Heart left ventricle (tissue), 16 donors: ENCODE results near the gene GOLPH3L. TPM values are rescaled to one million over a fixed set of nuclear protein-coding genes. Genes with fewer than 3 reads are reported as not detected.
A peak's percentile ranks its signal among the peaks of the same experiment; 100 is the strongest.
"Not testable (repeated sequence)": the region's sequence is repeated elsewhere in the genome, so short reads cannot be mapped to it uniquely, and the experiment has no call there.

ENCODE experiments used
- ATAC-seq, 4 donors: fragments of 200-7000 bp; cut with Tn5 transposase; one replicate each; pipeline ENCODE4 v1.9.1; 2020 to 2022; ENCODE audit warnings: moderate library complexity in 4 of 4, mild to moderate bottlenecking in 3 of 4, moderate number of reproducible peaks in 1 of 4
- DNase-seq, 5 donors: peaks; one replicate each; pipeline ENCODE4 v3.0.0-alpha.2; 2020
- H3K27ac ChIP-seq, 12 donors: fragments of 200-600 bp; sonication (generic) in 4 of 12; one replicate each; pipeline versions ENCODE4 v1.5.0 to v1.8.0; 2016 to 2022; ENCODE audit warnings: mild to moderate bottlenecking in 2 of 12
- H3K27me3 ChIP-seq, 9 donors: fragments of 200-600 bp; sonication (generic) in 2 of 9; one replicate each; pipeline versions ENCODE4 v1.5.1 to v1.8.0; 2016 to 2022; ENCODE audit warnings: mild to moderate bottlenecking in 3 of 9
- H3K36me3 ChIP-seq, 9 donors: fragments of 200-600 bp; sonication (generic) in 2 of 9; one replicate each; pipeline versions ENCODE4 v1.5.0 to v1.8.0; 2018 to 2022; ENCODE audit warnings: mild to moderate bottlenecking in 2 of 9
- H3K4me1 ChIP-seq, 12 donors: fragments of 200-600 bp; sonication (generic) in 4 of 12; one replicate each; pipeline versions ENCODE4 v1.5.0 to v1.8.0; 2016 to 2022; ENCODE audit warnings: mild to moderate bottlenecking in 3 of 12
- H3K4me3 ChIP-seq, 12 donors: fragments of 200-600 bp; sonication (generic) in 4 of 12; one replicate each; pipeline versions ENCODE4 v1.5.0 to v1.8.0; 2017 to 2022; ENCODE audit warnings: mild to moderate bottlenecking in 9 of 12, moderate library complexity in 4 of 12
- H3K9me3 ChIP-seq, 12 donors: fragments of 200-600 bp; sonication (generic) in 4 of 12; one replicate each; pipeline versions ENCODE4 v1.5.0 to v1.8.0; 2016 to 2022; ENCODE audit warnings: mild to moderate bottlenecking in 1 of 12
- POLR2A ChIP-seq, 2 donors: fragments of 450-650 bp; IDR thresholded peaks; one replicate each; pipeline ENCODE4 v1.6.1; 2017; ENCODE audit warnings: antibody characterized with exemption in 2 of 2, mild to moderate bottlenecking in 2 of 2, moderate library complexity in 2 of 2
- WGBS, 4 donors: extraction: QIAGEN DNeasy Blood & Tissue Kit in 2 of 4; methylation state at CpG; one replicate each; pipeline versions ENCODE4 v1.1.5 to v1.1.7; 2013 to 2018; 5-methylcytosine and 5-hydroxymethylcytosine counted together
- intact Hi-C, 10 donors: fragments of 100-400 bp; cut with DNase I; formaldehyde crosslinking; loops; one replicate each; pipeline versions ENCODE4 v1.11.1 to v1.14.2; 2022
- polyA plus RNA-seq, 2 donors: library from polyadenylated mRNA; stranded (reverse); fragments of 200-250 nt; gene quantifications; one replicate each; pipeline ENCODE4 v1.2.3, GENCODE V29; 2013
- total RNA-seq, 9 donors: library from RNA; depleted of rRNA in 2 of 9; stranded (reverse); fragments of >200 nt in 2 of 9; fragmentation: NEBNext Ultra II Directional in 3 of 9; extraction: Animal tissue kit (Norgen Biotek cat#: 25700) in 3 of 9; gene quantifications; one replicate each; pipeline versions ENCODE4 v1.1.0 to v1.2.4, GENCODE V29; 2016 to 2023
- TF ChIP-seq, protein P1 (sequence below), 12 donors: fragments of 200-600 bp; sonication (generic) in 4 of 12; IDR thresholded peaks; one replicate each; pipeline versions ENCODE4 v1.5.0 to v1.8.0; 2018 to 2022; ENCODE audit warnings: antibody characterized with exemption in 12 of 12, mild to moderate bottlenecking in 5 of 12
- donor health status: ischemic (EF 13 %, LVEDD 7.1; RV severe dilation, severe dysfunction).
- donor health status: healthy with polysubstance abuse.
- donor health status: DM: no; HTN: yes; CAD: no.
- donor health status: DM: no; HTN: no; CAD: no.
- donor health status: ischemic (EF 25% LVEDD 6.9; RV normal size, moderate dysfunction).
- donor health status: ischemic (EF 25% LVEDD 5.7; RV mildly dilated, moderate dysfunction).
- donor health status: healthy.
- donor health status: DM: yes; HTN: yes; CAD: no.
- donor health status: ischemic (EF 35%, LVEDD 5.7; RV mildly dilated, moderate dysfunction).
- donor health status: nonischemic (EF 11% LVEDD 7.7; RV severe dilation, severe dysfunction).
- donor health status: DM: yes; HTN: yes; CAD: no.
- donor health status: PGD.
- donor health status: ischemic (EF 29% LVEDD 5.4; RV normal size, mild dysfunction).
- donor health status: nonischemic (EF 23%, LVEDD 6.1; RV moderate dilation, normal function).

The GOLPH3L gene
- total and polyA plus RNA-seq, 11 donors, result 5.5 to 22.1 (median 14.4) TPM

DNA sequence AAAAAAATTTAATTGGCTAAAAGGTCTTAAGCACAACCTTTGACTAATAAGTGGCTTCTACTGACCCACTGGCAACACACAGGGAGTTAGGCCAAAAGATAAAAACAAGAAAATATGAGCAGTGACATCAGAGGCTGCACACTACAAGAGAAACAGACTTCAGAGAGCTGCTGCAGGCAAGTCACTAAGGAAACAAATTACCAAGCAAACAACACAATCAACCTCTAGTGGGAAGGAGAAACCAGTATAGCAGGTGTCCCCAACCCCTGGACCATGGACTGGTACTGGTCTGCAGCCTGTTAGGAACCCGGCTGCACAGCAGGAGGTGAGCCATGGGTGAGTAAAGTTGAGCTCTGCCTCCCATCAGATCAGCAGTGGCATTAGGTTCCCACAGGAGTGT, 46.8 kb downstream of the GOLPH3L start:
- Histone ChIP-seq H3K27me3 (no peaks in the 10 kb centered on the region), H3K9me3 (no peaks in the 10 kb centered on the region), H3K4me1 (peaks cover 0 to 16% (median 7%) of the 10 kb centered on the region in 12 donors), H3K36me3 (peaks cover 0 to 58% (median 41%) of the 10 kb centered on the region in 9 donors), H3K27ac (peak overlapping the region in 1 of 12 donors; percentile 18), H3K4me3 (no peak overlapping the region)
- ATAC-seq, result peak; percentile 91 to 95 (median 92)
- WGBS, 4 donors, result 33 to 78% (median 62%) methylated on average over 1 of the region's 1 CpG
- intact Hi-C loops, result no loop called here
- TF ChIP-seq, protein P1, sequence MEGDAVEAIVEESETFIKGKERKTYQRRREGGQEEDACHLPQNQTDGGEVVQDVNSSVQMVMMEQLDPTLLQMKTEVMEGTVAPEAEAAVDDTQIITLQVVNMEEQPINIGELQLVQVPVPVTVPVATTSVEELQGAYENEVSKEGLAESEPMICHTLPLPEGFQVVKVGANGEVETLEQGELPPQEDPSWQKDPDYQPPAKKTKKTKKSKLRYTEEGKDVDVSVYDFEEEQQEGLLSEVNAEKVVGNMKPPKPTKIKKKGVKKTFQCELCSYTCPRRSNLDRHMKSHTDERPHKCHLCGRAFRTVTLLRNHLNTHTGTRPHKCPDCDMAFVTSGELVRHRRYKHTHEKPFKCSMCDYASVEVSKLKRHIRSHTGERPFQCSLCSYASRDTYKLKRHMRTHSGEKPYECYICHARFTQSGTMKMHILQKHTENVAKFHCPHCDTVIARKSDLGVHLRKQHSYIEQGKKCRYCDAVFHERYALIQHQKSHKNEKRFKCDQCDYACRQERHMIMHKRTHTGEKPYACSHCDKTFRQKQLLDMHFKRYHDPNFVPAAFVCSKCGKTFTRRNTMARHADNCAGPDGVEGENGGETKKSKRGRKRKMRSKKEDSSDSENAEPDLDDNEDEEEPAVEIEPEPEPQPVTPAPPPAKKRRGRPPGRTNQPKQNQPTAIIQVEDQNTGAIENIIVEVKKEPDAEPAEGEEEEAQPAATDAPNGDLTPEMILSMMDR (IDR thresholded peaks at IDR 0.05), result no peak
- no peak for TF ChIP-seq POLR2A (IDR thresholded peaks at IDR 0.05)
- no peak for DNase-seq

DNA sequence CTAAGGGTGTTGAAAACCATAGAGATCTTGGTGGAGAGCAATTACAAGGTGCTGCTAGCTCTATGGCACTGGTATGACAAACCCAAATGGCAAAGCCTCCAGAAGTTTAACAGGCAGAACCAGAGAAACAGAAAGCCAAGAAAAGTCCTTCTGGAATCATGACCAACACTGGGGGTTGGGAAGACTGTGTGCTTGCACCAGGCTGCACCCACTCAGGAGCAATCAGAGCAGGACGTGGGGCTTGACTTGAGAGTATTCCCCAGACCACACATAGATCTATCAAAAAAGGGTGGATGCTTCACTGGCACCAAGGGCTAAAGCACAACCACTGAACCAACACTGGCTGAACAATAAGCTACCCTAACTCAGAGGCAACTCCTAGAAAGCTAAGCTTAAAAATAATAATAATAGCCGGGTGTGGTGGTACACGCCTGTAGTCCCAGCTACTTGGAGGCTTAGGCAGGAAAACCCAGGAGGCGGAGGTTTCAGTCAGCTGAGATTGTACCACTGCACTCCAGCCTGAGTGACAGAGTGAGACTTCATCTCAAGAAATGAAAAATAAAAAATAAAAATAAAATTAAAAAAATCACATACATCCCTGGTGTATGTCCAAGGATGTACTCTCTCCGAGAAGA, 47.4 kb downstream of the GOLPH3L start:
- 89 to 94% (median 90%) methylated on average over 5 of the region's 5 CpGs for WGBS, 4 donors
- Histone ChIP-seq H3K9me3 (no peaks in the 10 kb centered on the region), H3K4me1 (peaks cover 0 to 16% (median 7%) of the 10 kb centered on the region in 12 donors), H3K36me3 (peaks cover 0 to 62% (median 44%) of the 10 kb centered on the region in 9 donors), H3K27me3 (no peaks in the 10 kb centered on the region), H3K4me3 (no peak overlapping the region), H3K27ac (peak overlapping the region in 2 of 12 donors; percentile 10 to 18)
- DNase-seq (no peak), ATAC-seq (peak in 3 of 4 donors; percentile 3 to 17 (median 11))
- TF ChIP-seq, protein P1 (IDR thresholded peaks at IDR 0.05), result no peak
- TF ChIP-seq POLR2A (IDR thresholded peaks at IDR 0.05), result no peak
- intact Hi-C loops, result no loop called here

DNA sequence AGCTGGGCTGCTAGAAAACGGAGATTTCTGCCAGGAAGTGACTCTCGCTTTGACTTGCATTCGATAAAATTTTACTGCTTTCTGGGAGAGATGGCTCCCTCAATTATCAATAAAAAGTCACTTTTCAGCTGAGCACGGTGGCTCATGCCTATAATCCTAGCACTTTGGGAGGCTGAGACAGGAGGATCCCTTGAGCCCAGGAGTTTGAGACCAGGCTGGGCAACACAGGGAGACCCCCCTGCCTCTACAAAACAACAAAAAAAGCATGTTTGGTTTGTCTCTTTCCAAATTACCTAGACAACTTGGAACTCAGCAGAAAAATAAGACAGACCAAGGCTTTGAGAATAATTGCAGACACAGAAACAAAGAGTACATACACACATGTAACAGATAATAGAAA, 54.7 kb downstream of the GOLPH3L start:
- no peak overlapping the region for H3K27ac ChIP-seq
- intact Hi-C loops, result no loop called here
- WGBS, 4 donors, result 73 to 89% (median 79%) methylated on average over 4 of the region's 4 CpGs
- H3K4me3 ChIP-seq, result no peak overlapping the region
- H3K36me3 ChIP-seq, result peaks cover 0 to 31% (median 10%) of the 10 kb centered on the region in 9 donors
- no peaks in the 10 kb centered on the region for H3K4me1 ChIP-seq
- TF ChIP-seq POLR2A (IDR thresholded peaks at IDR 0.05), result no peak
- TF ChIP-seq, protein P1 (IDR thresholded peaks at IDR 0.05), result no peak
- DNase-seq, result no peak
- no peak for ATAC-seq
- H3K27me3 ChIP-seq, result no peaks in the 10 kb centered on the region
- no peaks in the 10 kb centered on the region for H3K9me3 ChIP-seq

DNA sequence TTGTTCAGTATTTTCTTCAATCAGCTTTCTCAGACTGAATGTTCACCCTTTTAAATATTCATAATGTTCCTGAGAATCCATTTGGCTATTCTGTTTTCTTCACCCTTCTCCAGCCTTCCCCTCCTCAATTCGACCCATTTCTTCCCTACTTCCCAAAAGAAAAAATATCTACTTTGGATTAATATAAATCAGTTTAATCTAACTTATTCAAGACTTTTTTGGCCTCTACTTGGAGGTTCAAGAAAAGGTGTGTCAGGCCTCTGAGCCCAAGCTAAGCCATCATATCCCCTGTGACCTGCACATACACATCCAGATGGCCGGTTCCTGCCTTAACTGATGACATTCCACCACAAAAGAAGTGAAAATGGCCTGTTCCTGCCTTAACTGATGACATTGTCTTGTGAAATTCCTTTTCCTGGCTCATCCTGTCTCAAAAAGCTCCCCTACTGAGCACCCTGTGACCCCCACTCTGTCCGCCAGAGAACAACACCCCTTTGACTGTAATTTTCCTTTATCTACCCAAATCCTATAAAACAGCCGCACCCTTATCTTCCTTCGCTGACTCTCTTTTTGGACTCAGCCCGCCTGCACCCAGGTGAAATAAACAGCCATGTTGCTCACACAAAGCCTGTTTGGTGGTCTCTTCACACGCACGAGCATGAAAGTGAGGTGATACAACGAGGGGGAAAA, 55.7 kb downstream of the GOLPH3L start:
- peaks cover 0 to 21% (median 3%) of the 10 kb centered on the region in 9 donors for H3K36me3 ChIP-seq
- H3K27ac ChIP-seq, H3K9me3 ChIP-seq, DNase-seq, ATAC-seq, H3K27me3 ChIP-seq, intact Hi-C loops, H3K4me1 ChIP-seq, H3K4me3 ChIP-seq: not testable (repeated sequence)
- 84 to 88% (median 88%) methylated on average over 9 of the region's 9 CpGs for WGBS, 4 donors

DNA sequence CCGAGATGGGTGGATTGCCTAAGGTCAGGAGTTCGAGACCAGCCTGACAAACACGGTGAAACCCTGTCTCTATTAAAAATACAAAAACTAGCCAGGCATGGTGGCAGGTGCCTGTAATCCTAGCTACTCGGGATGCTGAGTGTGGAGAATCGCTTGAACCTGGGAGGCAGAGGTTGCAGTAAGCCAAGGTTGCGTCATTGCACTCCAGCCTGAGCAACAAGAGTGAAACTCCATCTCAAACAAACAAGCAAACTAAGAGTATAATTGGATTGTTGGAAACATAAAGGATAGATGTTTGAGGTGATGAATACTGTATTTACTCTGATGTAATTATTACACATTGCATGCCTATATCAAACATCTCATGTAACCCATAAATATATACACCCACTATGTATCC, 58.5 kb downstream of the GOLPH3L start:
- H3K9me3 ChIP-seq, H3K27me3 ChIP-seq, H3K4me1 ChIP-seq, H3K36me3 ChIP-seq, H3K27ac ChIP-seq, intact Hi-C loops, ATAC-seq, DNase-seq, H3K4me3 ChIP-seq: not testable (repeated sequence)
- 93 to 96% (median 95%) methylated on average over 6 of the region's 6 CpGs for WGBS, 4 donors

DNA sequence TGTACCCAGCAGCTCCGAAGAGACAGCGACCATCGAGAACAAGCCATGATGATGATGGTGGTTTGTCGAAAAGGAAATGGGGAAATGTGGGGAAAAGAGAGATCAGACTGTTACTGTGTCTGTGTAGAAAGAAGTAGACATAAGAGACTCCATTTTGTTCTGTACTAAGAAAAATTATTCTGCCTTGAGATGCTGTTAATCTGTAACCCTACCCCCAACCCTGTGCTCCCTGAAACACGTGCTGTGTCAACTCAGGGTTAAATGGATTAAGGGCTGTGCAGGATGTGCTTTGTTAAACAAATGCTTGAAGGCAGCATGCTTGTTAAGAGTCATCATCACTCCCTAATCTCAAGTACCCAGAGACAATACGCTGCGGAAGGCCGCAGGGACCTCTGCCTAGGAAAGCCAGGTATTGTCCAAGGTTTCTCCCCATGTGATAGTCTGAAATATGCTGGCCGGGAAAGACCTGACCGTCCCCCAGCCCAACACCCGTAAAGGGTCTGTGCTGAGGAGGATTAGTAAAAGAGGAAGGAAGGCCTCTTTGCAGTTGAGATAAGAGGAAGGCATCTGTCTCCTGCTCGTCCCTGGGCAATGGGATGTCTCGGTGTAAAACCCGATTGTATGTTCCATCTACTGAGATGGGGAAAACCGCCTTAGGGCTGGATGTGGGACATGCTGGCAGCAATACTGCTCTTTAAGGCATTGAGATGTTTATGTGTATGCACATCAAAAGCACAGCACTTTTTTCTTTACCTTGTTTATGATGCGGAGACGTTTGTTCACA, 61.9 kb downstream of the GOLPH3L start:
- ATAC-seq, H3K9me3 ChIP-seq, H3K36me3 ChIP-seq, H3K4me3 ChIP-seq, H3K27me3 ChIP-seq, intact Hi-C loops, H3K27ac ChIP-seq, DNase-seq: not testable (repeated sequence)
- 59 to 75% (median 62%) methylated on average over 11 to 16 of the region's 17 CpGs for WGBS, 4 donors
- peaks cover 0 to 12% (median 7%) of the 10 kb centered on the region in 12 donors for H3K4me1 ChIP-seq
